Measurements from ENCODE around the gene CTBP1. TPM values are rescaled to one million over a fixed set of nuclear protein-coding genes. Genes with fewer than 3 reads are reported as not detected.

The CTBP1 gene
- total and polyA plus RNA-seq, 9 of the 15 experiments (the other 6 are each of a cell fraction or from before 2014, with no cell fraction given): 14.5 to 162 (median 68.2) TPM

DNA sequence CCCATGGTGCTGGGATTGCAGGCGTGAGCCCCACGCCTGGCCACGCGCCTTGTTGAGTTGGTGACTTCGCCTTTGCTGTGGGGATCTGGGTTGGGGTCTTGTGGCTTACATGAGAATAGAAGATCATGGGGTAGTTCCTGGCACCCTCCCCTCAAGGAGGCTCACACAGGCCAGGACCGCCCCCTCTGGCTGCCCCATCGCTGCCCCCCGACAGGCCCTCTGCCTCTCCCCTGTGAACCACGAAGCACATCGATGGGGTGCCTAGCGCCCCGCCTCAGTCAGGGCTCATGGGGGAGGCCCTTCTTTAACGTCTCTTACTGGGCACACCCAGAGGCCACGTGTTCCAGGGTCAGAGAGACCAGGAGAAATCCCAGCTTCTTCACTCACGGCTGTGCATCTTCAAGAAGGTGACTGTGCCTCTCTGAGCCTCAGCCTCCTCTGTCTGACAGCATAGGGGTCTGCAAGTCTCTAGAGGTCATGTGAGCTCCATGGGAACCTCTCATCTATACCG, 53.0 kb downstream of the CTBP1 start:
- no peak for DNase-seq (ENCODE audit: extremely low read depth in 1 of 4, low spot score in 3 of 4)
- POLR2A ChIA-PET: interaction anchor here (0.6 kb wide), 1 partner anchor 1195 kb away, joined by 3 read pairs; no protein-coding TSS in a partner anchor
- intact Hi-C loops (cut with micrococcal nuclease): no loop called here
- Histone ChIP-seq H3K9ac (ENCODE audit: insufficient read depth in 1 of 2, low read depth in 2 of 2, low read length in 2 of 2) (peak overlapping the region in 1 of 2 experiments; percentile 68; a peak in 1 of 4 replicates), H3K36me3 (ENCODE audit: control insufficient read depth, insufficient read depth, low read length) (no peaks in the 10 kb centered on the region), H4K20me1 (replicated peaks; ENCODE audit: control insufficient read depth, insufficient read depth, low read length) (no peaks in the 10 kb centered on the region), H3K4me3 (no peak overlapping the region), H3K27me3 (ENCODE audit: control insufficient read depth in 2 of 2, insufficient read depth in 2 of 2, low read length in 2 of 2) (peaks cover 2 to 16% of the 10 kb centered on the region in 2 experiments; a peak in 2 of 5 replicates), H3K27ac (ENCODE audit: extremely low read depth, low read depth, low read length) (no peak overlapping the region), H3K79me2 (ENCODE audit: control insufficient read depth, insufficient read depth, low read length) (no peaks in the 10 kb centered on the region; the same call in 2 of the 3 replicates), H3K4me2 (ENCODE audit: insufficient read depth, low read length) (no peak overlapping the region), H3K9me3 (replicated peaks; ENCODE audit: control insufficient read depth, insufficient read depth, low read depth, low read length) (no peaks in the 10 kb centered on the region), H3K9me1 (ENCODE audit: control insufficient read depth, insufficient read depth, low read length) (no peaks in the 10 kb centered on the region), H3K4me1 (replicated peaks in 1 of 2; ENCODE audit: control insufficient read depth in 2 of 2, insufficient read depth in 2 of 2, low read length in 2 of 2) (peaks cover 10 to 52% of the 10 kb centered on the region in 2 experiments), H2AFZ (ENCODE audit: low read depth, low read length) (no peak overlapping the region)
- 23% methylated on average over 16 of the region's 16 CpGs for WGBS (ENCODE audit: insufficient coverage, low coverage, missing lambda C conversion rate)
- no TSS peak for BruUV-seq (replicated peaks)
- CTCF ChIA-PET (ENCODE audit: low intra/inter-chr PET ratio): no interaction called here
- in situ Hi-C loops (cut with MboI): no loop called here
- no peak for TF ChIP-seq OTX1 (CRISPR knock-in tag; IDR thresholded peaks at IDR 0.05)
- TF ChIP-seq ZFP36 (IDR thresholded peaks at IDR 0.05; ENCODE audit: low read depth, low read length, partially characterized antibody): peak; percentile 42
- TF ChIP-seq BCOR (IDR thresholded peaks at IDR 0.05): peak; percentile 63
- no peak for ATAC-seq
- FAIRE-seq: no peak

DNA sequence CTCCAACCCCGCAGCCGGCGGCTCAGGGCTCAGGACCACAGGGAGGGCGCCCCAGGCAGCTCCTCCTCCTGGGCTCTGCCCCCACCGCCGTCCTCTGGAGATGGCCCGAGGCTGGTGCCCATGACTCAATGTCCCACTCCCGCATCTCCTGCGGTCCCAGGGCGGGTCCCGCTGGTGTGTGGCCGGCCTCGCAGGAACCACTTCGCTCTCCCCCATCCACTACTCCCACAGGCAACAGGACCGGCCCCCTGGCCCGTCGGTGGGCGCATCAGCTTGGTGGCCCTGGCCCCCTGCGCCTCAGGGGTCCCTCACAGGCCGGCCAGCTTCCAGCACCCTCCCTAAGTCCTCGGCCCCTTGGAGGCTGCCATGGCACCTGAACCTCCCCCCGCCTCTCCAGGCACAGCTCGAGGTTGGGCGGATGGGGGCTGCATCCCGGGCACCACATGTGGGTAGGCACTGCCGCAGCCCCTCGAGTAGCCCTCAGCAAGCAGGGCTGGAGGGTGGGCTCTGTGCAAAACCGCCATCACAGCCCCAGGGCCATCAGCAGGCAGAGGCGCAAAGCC, 53.7 kb downstream of the CTBP1 start:
- ATAC-seq (no peak), FAIRE-seq (no peak), DNase-seq (ENCODE audit: extremely low read depth in 1 of 4, low spot score in 3 of 4) (no peak)
- no peak overlapping the region for H3K4me2 ChIP-seq (ENCODE audit: insufficient read depth, low read length)
- no peak overlapping the region for H3K9ac ChIP-seq (ENCODE audit: insufficient read depth in 1 of 2, low read depth in 2 of 2, low read length in 2 of 2)
- no peaks in the 10 kb centered on the region for H3K9me1 ChIP-seq (ENCODE audit: control insufficient read depth, insufficient read depth, low read length)
- in situ Hi-C loops (cut with MboI) (no loop called here), intact Hi-C loops (cut with micrococcal nuclease) (no loop called here)
- H2AFZ ChIP-seq (ENCODE audit: low read depth, low read length): no peak overlapping the region
- H4K20me1 ChIP-seq (replicated peaks; ENCODE audit: control insufficient read depth, insufficient read depth, low read length): no peaks in the 10 kb centered on the region
- no peaks in the 10 kb centered on the region for H3K79me2 ChIP-seq (ENCODE audit: control insufficient read depth, insufficient read depth, low read length)
- H3K9me3 ChIP-seq (replicated peaks; ENCODE audit: control insufficient read depth, insufficient read depth, low read depth, low read length): no peaks in the 10 kb centered on the region
- BruUV-seq (replicated peaks): no TSS peak
- POLR2A ChIA-PET: interaction anchor here (0.6 to 1.4 kb wide), 2 partner anchors 10 to 1196 kb away, joined by 3 to 5 read pairs; no protein-coding TSS in a partner anchor
- peaks cover 2 to 16% of the 10 kb centered on the region in 2 experiments; a peak in 2 of 5 replicates for H3K27me3 ChIP-seq (ENCODE audit: control insufficient read depth in 2 of 2, insufficient read depth in 2 of 2, low read length in 2 of 2)
- H3K4me1 ChIP-seq (replicated peaks in 1 of 2; ENCODE audit: control insufficient read depth in 2 of 2, insufficient read depth in 2 of 2, low read length in 2 of 2): peaks cover 2 to 44% of the 10 kb centered on the region in 2 experiments; a peak in 3 of 5 replicates
- H3K4me3 ChIP-seq: no peak overlapping the region
- WGBS (ENCODE audit: insufficient coverage, low coverage, missing lambda C conversion rate): 45% methylated on average over 15 of the region's 29 CpGs
- no peaks in the 10 kb centered on the region for H3K36me3 ChIP-seq (ENCODE audit: control insufficient read depth, insufficient read depth, low read length)
- no peak overlapping the region for H3K27ac ChIP-seq (ENCODE audit: extremely low read depth, low read depth, low read length)
- CTCF ChIA-PET (ENCODE audit: low intra/inter-chr PET ratio): no interaction called here
- TF ChIP-seq, protein P1, sequence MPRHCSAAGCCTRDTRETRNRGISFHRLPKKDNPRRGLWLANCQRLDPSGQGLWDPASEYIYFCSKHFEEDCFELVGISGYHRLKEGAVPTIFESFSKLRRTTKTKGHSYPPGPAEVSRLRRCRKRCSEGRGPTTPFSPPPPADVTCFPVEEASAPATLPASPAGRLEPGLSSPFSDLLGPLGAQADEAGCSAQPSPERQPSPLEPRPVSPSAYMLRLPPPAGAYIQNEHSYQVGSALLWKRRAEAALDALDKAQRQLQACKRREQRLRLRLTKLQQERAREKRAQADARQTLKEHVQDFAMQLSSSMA (CRISPR knock-in tag; IDR thresholded peaks at IDR 0.05): no peak
- TF ChIP-seq MYBL2 (IDR thresholded peaks at IDR 0.05; ENCODE audit: low read depth) (no peak), MYBL2 (CRISPR knock-in tag; IDR thresholded peaks at IDR 0.05; ENCODE audit: borderline replicate concordance) (no peak), MEF2A (IDR thresholded peaks at IDR 0.05; ENCODE audit: control insufficient read depth, low read depth, low read length) (no peak), BRCA1 (IDR thresholded peaks at IDR 0.05) (no peak), BRCA1 (CRISPR knock-in tag; IDR thresholded peaks at IDR 0.05) (no peak), MCM3 (IDR thresholded peaks at IDR 0.05) (no peak), MTA1 (IDR thresholded peaks at IDR 0.05; ENCODE audit: borderline replicate concordance) (no peak), PHF8 (IDR thresholded peaks at IDR 0.05; ENCODE audit: borderline replicate concordance, low read length) (no peak), ZNF174 (CRISPR knock-in tag; IDR thresholded peaks at IDR 0.05) (no peak), ZNF79 (CRISPR knock-in tag; IDR thresholded peaks at IDR 0.05; ENCODE audit: low read depth) (no peak), GABPA (tag; conservative IDR thresholded peaks at IDR 0.05; ENCODE audit: low read depth) (no peak)
- TF ChIP-seq, protein P2, sequence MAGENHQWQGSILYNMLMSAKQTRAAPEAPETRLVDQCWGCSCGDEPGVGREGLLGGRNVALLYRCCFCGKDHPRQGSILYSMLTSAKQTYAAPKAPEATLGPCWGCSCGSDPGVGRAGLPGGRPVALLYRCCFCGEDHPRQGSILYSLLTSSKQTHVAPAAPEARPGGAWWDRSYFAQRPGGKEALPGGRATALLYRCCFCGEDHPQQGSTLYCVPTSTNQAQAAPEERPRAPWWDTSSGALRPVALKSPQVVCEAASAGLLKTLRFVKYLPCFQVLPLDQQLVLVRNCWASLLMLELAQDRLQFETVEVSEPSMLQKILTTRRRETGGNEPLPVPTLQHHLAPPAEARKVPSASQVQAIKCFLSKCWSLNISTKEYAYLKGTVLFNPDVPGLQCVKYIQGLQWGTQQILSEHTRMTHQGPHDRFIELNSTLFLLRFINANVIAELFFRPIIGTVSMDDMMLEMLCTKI (IDR thresholded peaks at IDR 0.05; ENCODE audit: partially characterized antibody): no peak

All from K562 (cell line).